ENCODE measurements around the gene HMCN1.

DNA sequence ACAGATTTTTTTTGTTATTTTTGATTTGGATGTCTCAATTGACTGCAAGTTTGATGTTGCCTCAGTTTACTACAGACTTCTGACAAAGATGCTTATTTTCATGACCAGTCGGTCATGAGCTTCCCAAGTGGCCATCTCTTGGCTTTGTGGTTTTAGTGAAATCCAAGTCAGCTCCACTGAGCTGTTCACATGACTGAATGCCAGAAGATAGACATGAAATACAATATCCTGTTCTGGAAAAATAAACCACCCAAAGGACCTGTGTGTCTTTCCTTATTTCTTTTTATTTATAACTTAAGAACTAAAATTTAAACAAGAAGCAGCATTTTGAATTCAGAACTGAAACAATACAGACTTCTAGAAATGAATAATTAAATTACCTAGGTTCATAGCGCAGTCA is 89.3 kb downstream of the HMCN1 start:
- TF ChIP-seq, protein P1, sequence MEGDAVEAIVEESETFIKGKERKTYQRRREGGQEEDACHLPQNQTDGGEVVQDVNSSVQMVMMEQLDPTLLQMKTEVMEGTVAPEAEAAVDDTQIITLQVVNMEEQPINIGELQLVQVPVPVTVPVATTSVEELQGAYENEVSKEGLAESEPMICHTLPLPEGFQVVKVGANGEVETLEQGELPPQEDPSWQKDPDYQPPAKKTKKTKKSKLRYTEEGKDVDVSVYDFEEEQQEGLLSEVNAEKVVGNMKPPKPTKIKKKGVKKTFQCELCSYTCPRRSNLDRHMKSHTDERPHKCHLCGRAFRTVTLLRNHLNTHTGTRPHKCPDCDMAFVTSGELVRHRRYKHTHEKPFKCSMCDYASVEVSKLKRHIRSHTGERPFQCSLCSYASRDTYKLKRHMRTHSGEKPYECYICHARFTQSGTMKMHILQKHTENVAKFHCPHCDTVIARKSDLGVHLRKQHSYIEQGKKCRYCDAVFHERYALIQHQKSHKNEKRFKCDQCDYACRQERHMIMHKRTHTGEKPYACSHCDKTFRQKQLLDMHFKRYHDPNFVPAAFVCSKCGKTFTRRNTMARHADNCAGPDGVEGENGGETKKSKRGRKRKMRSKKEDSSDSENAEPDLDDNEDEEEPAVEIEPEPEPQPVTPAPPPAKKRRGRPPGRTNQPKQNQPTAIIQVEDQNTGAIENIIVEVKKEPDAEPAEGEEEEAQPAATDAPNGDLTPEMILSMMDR (IDR thresholded peaks at IDR 0.05), result no peak
- no peak for TF ChIP-seq POLR2A (IDR thresholded peaks at IDR 0.05)

All from lower leg skin (tissue), 3 donors.